Gastroesophageal sphincter (tissue), 3 donors: ENCODE data around the gene BTG1.

Source experiments
- CTCF ChIP-seq, 4 experiments: fragments of 200-600 bp in 2 of 4; fragments of 450-650 bp in 2 of 4; sonication (generic) in 1 of 4; IDR thresholded peaks; one replicate each; pipeline ENCODE4 v1.5.1; 2017 to 2019; ENCODE audit warnings: antibody characterized with exemption in 4 of 4, mild to moderate bottlenecking in 2 of 4, moderate library complexity in 2 of 4
- EP300 ChIP-seq: sonication (generic); formaldehyde crosslinking; IDR thresholded peaks from one replicate; pipeline ENCODE4 v1.6.1; 2017; ENCODE audit warnings: antibody characterized with exemption, mild to moderate bottlenecking
- POLR2A ChIP-seq, 2 donors: fragments of 450-650 bp; IDR thresholded peaks; one replicate each; pipeline ENCODE4 v1.6.1; 2017; ENCODE audit warnings: antibody characterized with exemption in 2 of 2, mild to moderate bottlenecking in 2 of 2, moderate library complexity in 1 of 2

GRCh38 chr12:92167075-92167474, 21.4 kb upstream of the BTG1 start:
- TF ChIP-seq POLR2A (IDR thresholded peaks at IDR 0.05) (no peak), CTCF (IDR thresholded peaks at IDR 0.05) (no peak), EP300 (no peak)
